Measurements from ENCODE around the gene NRG2. TPM values are rescaled to one million over a fixed set of nuclear protein-coding genes. Genes with fewer than 3 reads are reported as not detected.

Gene NRG2
- total RNA-seq, 1 donor from 2014 or later = 13.9 TPM

GRCh38 chr5:139861021-139861888 lies 181.8 kb downstream of the NRG2 start:
- DNase-seq (ENCODE audit: low spot score) = no peak

DNA sequence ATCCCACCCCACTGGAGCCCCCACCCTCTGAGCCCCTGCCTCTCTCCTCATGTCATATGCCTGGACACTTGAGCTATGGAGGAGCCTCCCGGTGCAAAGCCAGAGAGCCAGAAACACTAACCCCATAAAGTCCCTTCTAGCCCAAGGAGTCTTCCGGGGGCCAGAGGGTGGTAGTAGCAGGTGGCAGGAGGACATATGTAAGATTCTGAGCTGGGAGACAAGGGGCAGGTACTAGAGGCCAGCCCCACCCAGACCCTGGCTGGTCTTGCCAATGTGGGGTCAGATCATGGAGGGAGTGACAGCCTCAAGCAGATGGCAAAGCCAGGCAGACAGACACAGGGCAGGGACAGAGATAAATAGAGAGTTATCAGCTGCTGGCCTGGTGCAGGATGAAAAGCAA lies 184.1 kb downstream of the NRG2 start:
- no peak for DNase-seq (ENCODE audit: low spot score)

DNA sequence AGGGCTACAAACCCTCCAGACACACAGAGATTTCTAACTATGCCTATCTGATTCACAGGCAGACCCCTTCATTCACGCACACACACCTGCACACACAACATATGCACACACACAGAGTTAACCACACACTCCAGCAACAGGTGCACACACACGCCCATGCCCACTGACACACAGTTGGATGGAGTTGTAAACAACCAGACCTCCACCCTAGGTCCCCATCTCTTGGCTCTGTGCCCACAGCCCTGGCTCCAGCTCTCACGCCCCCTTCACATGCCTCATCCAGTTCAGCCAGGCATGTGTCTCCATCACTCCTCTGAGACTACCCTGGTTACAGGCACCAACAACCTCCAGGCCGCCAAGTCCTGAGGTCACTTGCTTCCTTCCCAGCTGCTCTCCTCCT lies 186.4 kb downstream of the NRG2 start:
- DNase-seq (ENCODE audit: low spot score) = no peak

DNA sequence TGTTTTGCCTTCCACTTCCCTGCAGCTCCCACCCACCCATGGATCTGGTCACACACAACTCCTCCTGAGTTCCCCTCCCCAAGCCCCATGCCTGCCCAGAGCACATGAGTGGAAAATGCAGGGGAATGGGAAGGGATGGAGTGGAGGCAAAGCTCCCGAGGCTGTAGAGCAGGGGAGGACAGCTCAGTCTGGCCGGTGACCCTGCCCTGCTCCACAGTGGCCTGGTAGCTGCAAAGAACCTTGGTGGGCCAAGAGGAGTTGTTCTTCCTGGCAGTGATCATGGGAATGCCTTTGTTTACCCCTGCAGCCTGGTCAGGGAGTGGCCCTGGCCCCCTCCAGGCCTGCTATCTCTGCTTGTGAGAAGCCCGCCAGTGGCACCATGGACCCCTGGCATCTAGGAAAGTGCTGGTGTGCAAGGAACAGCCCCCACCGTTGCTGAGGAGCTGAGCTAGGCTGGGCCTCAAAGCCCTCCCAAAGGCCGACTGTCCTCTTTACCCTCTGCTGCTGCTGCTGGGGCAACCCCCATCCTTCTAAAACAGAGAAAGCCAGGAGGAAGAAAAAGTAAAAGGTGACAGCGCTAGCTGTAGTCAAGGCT lies 187.1 kb downstream of the NRG2 start:
- DNase-seq (ENCODE audit: low spot score) = no peak

GRCh38 chr5:139855451-139855850 lies 187.6 kb downstream of the NRG2 start:
- no peak for DNase-seq (ENCODE audit: low spot score)

DNA sequence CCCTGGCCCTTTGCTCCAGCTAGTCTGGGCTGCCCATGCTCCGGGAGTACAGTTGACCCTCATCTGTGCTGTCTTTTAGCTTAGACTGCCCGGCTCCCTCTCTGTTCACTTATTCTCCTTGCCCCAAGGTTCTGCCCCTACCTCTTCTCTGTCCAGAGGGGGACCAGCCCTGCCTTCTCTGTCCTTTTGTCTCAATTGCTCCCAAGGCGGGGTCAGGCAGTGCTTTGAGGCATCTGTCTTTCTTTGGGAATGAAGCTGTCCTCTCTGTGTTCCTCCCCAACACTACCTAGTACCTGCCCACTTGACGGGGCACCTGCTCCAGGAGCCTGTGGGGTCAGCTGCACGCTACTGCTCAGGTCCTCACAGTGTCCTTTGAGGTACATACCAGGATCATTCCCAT lies 188.1 kb downstream of the NRG2 start:
- no peak for DNase-seq (ENCODE audit: low spot score)

GRCh38 chr5:139854029-139854605 lies 189.0 kb downstream of the NRG2 start:
- DNase-seq (ENCODE audit: low spot score) = no peak

DNA sequence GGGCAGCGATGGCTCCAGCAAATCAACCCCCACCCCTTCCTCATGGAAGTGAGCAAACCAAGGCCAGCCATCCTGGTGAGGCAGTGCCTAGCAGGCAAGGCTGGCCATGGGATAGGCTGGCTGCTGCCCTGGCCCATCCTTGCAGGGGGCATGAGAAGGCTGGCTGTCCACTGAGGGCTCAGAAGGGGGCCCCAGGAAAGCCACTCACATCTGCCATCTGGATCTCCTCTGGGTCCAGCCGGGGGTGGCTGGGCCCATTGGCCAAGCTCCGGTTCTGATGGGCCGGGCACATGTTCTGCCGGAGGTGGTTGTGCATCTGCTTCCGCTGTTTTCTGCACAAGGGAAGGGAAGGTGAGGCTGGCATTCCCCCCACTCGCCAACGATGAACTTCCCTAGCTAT lies 190.4 kb downstream of the NRG2 start:
- no peak for DNase-seq (ENCODE audit: low spot score)

DNA sequence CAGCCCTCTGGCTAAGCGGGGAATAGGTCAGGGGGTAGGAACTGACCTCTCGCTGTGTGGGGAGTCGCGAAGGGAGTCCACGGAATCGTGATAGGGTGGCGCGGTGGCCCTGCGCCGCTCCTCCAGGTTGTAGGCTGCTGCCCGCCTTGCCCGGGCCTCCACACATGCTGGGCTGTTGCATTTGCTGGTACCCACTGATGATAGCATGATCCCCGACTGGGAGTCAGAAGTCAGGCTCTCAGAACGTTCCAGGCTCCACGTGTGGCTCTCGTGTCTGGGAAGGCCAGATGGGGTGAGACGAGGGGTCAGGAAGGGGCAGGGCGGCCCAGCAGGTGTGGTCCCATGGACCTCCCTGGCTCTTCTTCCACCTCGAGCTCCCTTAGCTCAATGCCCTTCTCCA lies 191.5 kb downstream of the NRG2 start:
- no peak for DNase-seq (ENCODE audit: low spot score)

GRCh38 chr5:139850423-139851016 lies 192.6 kb downstream of the NRG2 start:
- DNase-seq (ENCODE audit: low spot score) = no peak

- no peak for DNase-seq (ENCODE audit: low spot score)
Measured at GRCh38 chr5:139849942-139850341, 193.2 kb downstream of the NRG2 start.

- no peak for DNase-seq (ENCODE audit: low spot score)
Measured at GRCh38 chr5:139849501-139849900, 193.6 kb downstream of the NRG2 start.

GRCh38 chr5:139848508-139849100 lies 194.5 kb downstream of the NRG2 start:
- DNase-seq (ENCODE audit: low spot score) = no peak

DNA sequence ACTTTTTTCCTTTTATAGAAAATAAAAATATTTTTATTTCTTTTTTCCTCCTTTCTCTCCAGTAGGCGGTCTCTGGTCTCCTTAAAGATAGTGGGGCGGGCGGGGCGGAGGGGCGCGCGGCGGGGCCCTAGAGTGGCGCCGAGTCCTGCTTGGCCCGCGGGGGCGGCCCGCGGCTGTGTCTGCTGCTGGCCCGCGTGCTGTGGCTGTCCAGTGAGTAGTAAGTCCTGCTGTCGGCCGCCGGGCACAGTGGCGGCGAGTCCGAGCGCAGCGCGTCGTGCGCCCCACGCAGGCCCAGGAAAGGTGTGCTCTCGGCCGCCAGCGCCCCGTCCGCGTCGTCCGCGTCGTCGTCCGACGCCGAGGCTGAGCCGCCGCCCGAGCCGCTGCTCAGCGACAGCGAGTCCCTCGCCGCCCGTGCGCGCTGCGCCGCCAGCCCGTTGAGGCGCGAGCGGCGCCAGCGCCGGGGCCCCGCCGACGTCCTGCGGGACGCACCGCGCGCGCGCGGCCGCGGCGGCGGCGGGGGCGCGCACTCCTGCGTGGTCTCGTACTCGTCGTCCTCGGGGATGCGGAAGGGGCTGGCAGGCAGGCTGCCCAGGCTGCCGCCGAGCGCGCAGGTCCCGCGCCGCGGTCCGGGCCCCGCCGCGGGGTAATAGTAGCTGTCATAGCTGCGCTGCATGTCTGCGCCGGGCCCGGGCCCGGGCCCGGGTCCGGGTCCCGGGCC lies 195.2 kb downstream of the NRG2 start:
- no peak for DNase-seq (ENCODE audit: low spot score)

- DNase-seq (ENCODE audit: low spot score) = no peak
Measured at GRCh38 chr5:139847091-139847490, 196.0 kb downstream of the NRG2 start.

DNA sequence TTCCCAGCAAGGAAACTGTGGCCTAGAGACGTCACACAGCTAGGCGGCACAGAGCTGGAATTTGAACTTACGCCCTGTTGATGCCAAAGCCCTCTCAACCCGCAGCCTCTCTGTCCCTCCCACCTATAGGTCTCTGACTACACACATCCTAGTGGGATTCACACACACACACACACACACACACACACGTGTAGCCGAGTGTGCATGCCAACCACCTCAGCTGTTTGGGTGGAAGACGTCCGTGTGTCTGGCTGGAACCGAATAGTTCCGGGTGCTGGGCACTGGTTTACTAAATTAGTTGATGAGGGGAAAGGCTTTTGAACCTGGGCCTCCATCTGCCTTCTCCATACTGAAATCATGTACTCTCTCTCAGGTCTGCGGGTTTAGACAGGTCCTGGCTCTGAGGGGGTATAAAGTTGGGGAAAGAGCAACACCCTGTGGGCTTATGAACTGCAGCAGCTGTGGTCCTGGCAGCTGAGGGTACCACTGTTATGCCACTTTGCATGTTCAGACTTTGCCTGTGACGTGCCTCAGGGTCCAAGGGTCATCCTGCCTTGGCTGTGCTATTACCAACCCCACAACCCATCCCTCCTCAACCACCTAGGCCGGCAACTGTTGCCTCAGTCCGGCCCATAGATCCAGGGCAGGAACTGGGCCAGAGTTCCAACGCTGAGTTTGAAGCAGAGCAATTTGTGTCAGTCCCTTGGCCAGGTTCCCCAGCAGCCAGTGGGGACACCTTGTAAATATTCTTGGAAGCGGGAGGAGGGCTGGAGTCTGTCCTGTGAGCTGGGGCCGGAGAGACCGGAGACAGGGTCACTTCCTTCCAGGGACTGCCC lies 197.0 kb downstream of the NRG2 start:
- no peak for DNase-seq (ENCODE audit: low spot score)

DNA sequence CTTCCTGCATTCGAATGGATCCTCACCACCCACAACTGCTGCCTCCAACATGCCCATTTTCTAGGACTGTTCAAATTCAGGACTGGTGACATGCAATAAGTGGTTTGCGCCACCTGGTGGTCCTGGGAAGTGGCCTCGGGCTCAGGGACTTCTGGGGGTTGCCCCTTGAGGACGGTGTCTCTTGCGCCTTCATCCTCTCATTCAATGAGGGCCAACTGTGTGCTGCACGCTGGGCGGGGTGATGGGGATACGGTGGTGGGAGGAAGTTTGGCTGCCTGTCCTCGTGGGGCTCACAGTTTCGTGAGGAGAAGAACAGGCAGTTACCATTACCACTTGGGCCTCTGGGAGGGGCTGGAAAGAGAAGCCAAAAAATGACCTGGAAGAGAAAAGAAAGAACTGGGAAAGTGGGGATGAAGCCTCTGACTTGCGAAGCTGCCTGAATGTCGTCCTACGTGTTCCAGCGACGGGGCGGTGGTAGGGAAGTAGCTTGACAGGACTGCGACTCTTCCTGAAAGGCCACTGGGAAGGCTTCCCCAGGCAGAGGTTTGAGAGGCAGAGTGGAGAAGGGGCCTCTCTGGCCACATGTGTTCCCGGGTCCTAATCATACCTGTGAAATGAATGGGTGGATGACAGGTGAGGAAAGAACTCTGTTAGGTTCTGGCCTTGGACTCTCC lies 198.5 kb downstream of the NRG2 start:
- peak; percentile 74 for DNase-seq (ENCODE audit: low spot score)

GRCh38 chr5:139843991-139844390 lies 199.1 kb downstream of the NRG2 start:
- DNase-seq (ENCODE audit: low spot score) = no peak

DNA sequence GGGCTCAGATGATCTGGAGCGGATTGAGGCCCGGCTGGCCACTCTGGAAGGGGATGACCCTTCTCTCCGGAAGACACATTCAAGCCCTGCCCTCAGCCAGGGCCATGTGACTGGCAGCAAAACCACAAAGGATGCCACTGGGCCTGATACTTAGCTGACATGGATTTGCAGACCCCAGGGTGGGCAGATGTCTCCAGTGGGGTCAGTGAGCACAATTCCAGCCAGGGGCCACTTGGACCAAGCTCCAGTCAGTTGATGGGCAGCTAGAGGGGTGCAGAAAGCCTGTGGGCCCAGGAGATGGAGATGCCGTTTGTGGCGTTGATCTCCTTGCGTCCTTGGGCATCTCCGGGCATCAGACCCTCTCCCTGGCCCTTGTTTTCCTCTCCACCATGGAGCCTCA lies 200.8 kb downstream of the NRG2 start:
- DNase-seq (ENCODE audit: low spot score) = no peak

DNA sequence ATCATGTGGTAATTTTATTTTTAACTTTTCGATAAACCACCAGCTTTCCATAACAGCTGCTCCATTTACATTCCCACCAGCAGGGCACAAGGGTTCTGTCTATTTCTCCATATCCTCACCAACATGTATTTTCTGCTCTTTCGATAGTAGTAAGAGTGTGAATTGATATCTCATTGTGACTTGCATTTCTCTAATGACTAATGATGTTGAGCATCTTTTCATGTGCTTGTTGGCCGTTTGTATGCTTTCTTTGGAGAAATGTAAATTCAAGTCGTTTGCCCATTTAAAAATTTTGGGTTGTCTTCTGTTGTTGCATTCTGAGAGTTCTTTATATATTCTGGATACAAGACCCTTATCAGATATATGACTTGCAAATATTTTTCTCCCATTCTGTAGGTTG lies 201.6 kb downstream of the NRG2 start:
- no peak for DNase-seq (ENCODE audit: low spot score)
